GM19438 (cell line): ENCODE data around the gene DEFB131A.
"Not testable (repeated sequence)": the region's sequence is repeated elsewhere in the genome, so short reads cannot be mapped to it uniquely, and the experiment has no call there.

Experiments
- ATAC-seq: cut with Tn5 transposase; IDR thresholded peaks from one replicate; pipeline ENCODE4 v1.9.1; 2021; ENCODE audit warnings: low read depth; ENCODE audit not compliant: unreplicated experiment

The DEFB131A gene

GRCh38 chr4:9494256-9495035 is 50.2 kb downstream of the DEFB131A start:
- ATAC-seq, result not testable (repeated sequence)

GRCh38 chr4:9495443-9495842 is 51.2 kb downstream of the DEFB131A start:
- ATAC-seq, result not testable (repeated sequence)

- not testable (repeated sequence) for ATAC-seq
Measured at GRCh38 chr4:9497575-9498467, 53.6 kb downstream of the DEFB131A start.

GRCh38 chr4:9498468-9499040 is 54.3 kb downstream of the DEFB131A start:
- ATAC-seq, result not testable (repeated sequence)

GRCh38 chr4:9499974-9500487 is 55.8 kb downstream of the DEFB131A start:
- ATAC-seq, result not testable (repeated sequence)
